SK-N-SH (cell line): Measurements from ENCODE around the gene GREM2. TPM values are rescaled to one million over a fixed set of nuclear protein-coding genes. Genes with fewer than 3 reads are reported as not detected.

ENCODE experiments used
- CTCF ChIA-PET: fragments of 300-600, 350-600 bp; formaldehyde crosslinking; extraction: SDS; loops from one replicate; lab custom pipeline; 2021; lab: Yijun Ruan, JAX
- POLR2A ChIA-PET: fragments of 350-600 bp; sonication (Branson Sonifier 250); formaldehyde crosslinking; extraction: SDS; loops from one replicate; lab custom pipeline; 2020; ENCODE audit warnings: antibody characterized with exemption, inconsistent platforms; lab: Yijun Ruan, JAX
- DNase-seq: peaks from one replicate; pipeline ENCODE4 v3.0.0; 2012
- H2AFZ ChIP-seq: fragments of 200-600 bp; sonication (generic); 2 replicates; pipeline ENCODE4 v1.8.1; 2016; ENCODE audit warnings: antibody characterized with exemption, mild to moderate bottlenecking, low read depth
- H3F3A ChIP-seq: fragments of 200-600 bp; sonication (generic); replicated peaks from 2 replicates; pipeline ENCODE3; 2016; ENCODE audit warnings: antibody characterized with exemption, mild to moderate bottlenecking; ENCODE audit not compliant: insufficient read depth
- H3K27ac ChIP-seq, 2 experiments: fragments of 200-500 bp in 1 of 2; fragments of 200-600 bp in 1 of 2; sonication (Bioruptor generic) in 1 of 2; sonication (generic), shearing (Covaris generic) in 1 of 2; 2 replicates each; pipeline versions ENCODE4 v1.5.1 to v1.6.1; 2014 to 2016; ENCODE audit warnings: low read depth in 2 of 2, inconsistent platforms in 1 of 2, low read length in 1 of 2, mild to moderate bottlenecking in 1 of 2, mixed read lengths in 1 of 2
- H3K27me3 ChIP-seq: fragments of 200-600 bp; sonication (generic), shearing (Covaris generic); 2 replicates; pipeline ENCODE4 v1.6.1; 2016; ENCODE audit warnings: mixed run types; ENCODE audit not compliant: insufficient read depth
- H3K36me3 ChIP-seq, 2 experiments: fragments of 200-500 bp in 1 of 2; fragments of 200-600 bp in 1 of 2; sonication (Bioruptor generic) in 1 of 2; sonication (generic) in 1 of 2; replicated peaks in 1 of 2; 2 replicates each; pipeline versions ENCODE3 to v1.5.1; 2014 to 2016; ENCODE audit warnings: low read length in 1 of 2, mild to moderate bottlenecking in 1 of 2; ENCODE audit not compliant: insufficient read depth in 2 of 2, control insufficient read depth in 1 of 2
- H3K4me1 ChIP-seq, 2 experiments: fragments of 200-500 bp in 1 of 2; fragments of 200-600 bp in 1 of 2; sonication (Bioruptor generic) in 1 of 2; sonication (generic), shearing (Covaris generic) in 1 of 2; 2 replicates each; pipeline versions ENCODE4 v1.5.1 to v1.6.1; 2014 to 2016; ENCODE audit warnings: low read depth in 1 of 2, low read length in 1 of 2, mixed run types in 1 of 2; ENCODE audit not compliant: insufficient read depth in 2 of 2, control insufficient read depth in 1 of 2
- H3K4me2 ChIP-seq: fragments of 200-600 bp; sonication (generic), shearing (Covaris generic); 2 replicates; pipeline ENCODE4 v1.6.1; 2017; ENCODE audit warnings: mixed run types
- H3K4me3 ChIP-seq, 2 experiments: fragments of 200-500 bp in 1 of 2; fragments of 200-600 bp in 1 of 2; sonication (Bioruptor generic) in 1 of 2; sonication (generic), shearing (Covaris generic) in 1 of 2; 2 replicates each; pipeline versions ENCODE4 v1.5.1 to v1.8.1; 2014 to 2016; ENCODE audit warnings: low read depth in 2 of 2, inconsistent platforms in 1 of 2, low read length in 1 of 2, mild to moderate bottlenecking in 1 of 2, mixed read lengths in 1 of 2, moderate library complexity in 1 of 2
- H3K79me2 ChIP-seq: fragments of 200-600 bp; sonication (generic); 2 replicates; pipeline ENCODE4 v1.8.1; 2017; ENCODE audit warnings: mild to moderate bottlenecking; ENCODE audit not compliant: insufficient read depth
- H3K9ac ChIP-seq: fragments of 200-600 bp; sonication (generic); 2 replicates; pipeline ENCODE4 v1.6.1; 2017; ENCODE audit warnings: mixed run types
- H3K9me2 ChIP-seq: fragments of 200-600 bp; sonication (generic); 2 replicates; pipeline ENCODE4 v1.6.1; 2017; ENCODE audit warnings: mixed run types
- H3K9me3 ChIP-seq: fragments of 200-600 bp; sonication (generic); 2 replicates; pipeline ENCODE4 v1.6.1; 2017; ENCODE audit warnings: mixed run types, mild to moderate bottlenecking, moderate library complexity
- H4K20me1 ChIP-seq: fragments of 200-600 bp; sonication (generic); 2 replicates; pipeline ENCODE4 v1.6.1; 2017; ENCODE audit warnings: mild to moderate bottlenecking, mixed run types; ENCODE audit not compliant: insufficient read depth
- EP300 ChIP-seq, 2 experiments: IDR thresholded peaks; 2 replicates each; pipeline versions ENCODE4 v1.4.0 to v1.6.1; 2012; ENCODE audit warnings: borderline replicate concordance in 1 of 2, low read depth in 1 of 2, low read length in 1 of 2
- FOXJ3 ChIP-seq: sonication (generic); formaldehyde crosslinking; IDR thresholded peaks from 2 replicates; pipeline ENCODE4 v1.5.1; 2020; ENCODE audit warnings: mild to moderate bottlenecking, missing genetic modification reagents
- GATA2 ChIP-seq: sonication (generic); formaldehyde crosslinking; IDR thresholded peaks from 2 replicates; pipeline ENCODE4 v1.5.0; 2020; ENCODE audit warnings: mild to moderate bottlenecking, missing genetic modification reagents
- IRF3 ChIP-seq: fragments of 150-350 bp; IDR thresholded peaks from 2 replicates; pipeline ENCODE4 v1.6.1; 2016; ENCODE audit warnings: mild to moderate bottlenecking, low read depth, low read length
- MAX ChIP-seq: IDR thresholded peaks from 2 replicates; pipeline ENCODE4 v1.4.0; 2012; ENCODE audit warnings: low read depth
- MEF2A ChIP-seq: IDR thresholded peaks from 2 replicates; pipeline ENCODE4 v1.4.0; 2012; ENCODE audit warnings: low read depth, borderline replicate concordance
- MXI1 ChIP-seq: IDR thresholded peaks from 2 replicates; pipeline ENCODE4 v1.6.1; 2012; ENCODE audit warnings: mild to moderate bottlenecking, low read depth, low read length, improper control_type of control experiment
- NRF1 ChIP-seq: IDR thresholded peaks from 2 replicates; pipeline ENCODE4 v1.6.1; 2012; ENCODE audit warnings: low read depth, mild to moderate bottlenecking, low read length
- POLR2AphosphoS5 ChIP-seq: IDR thresholded peaks from 2 replicates; pipeline ENCODE4 v1.6.1; 2012; ENCODE audit warnings: low read depth, low read length
- RXRA ChIP-seq: IDR thresholded peaks from 2 replicates; pipeline ENCODE4 v1.4.0; 2012; ENCODE audit warnings: low read depth, mild to moderate bottlenecking, borderline replicate concordance
- SIN3A ChIP-seq: IDR thresholded peaks from 2 replicates; pipeline ENCODE4 v1.6.1; 2012; ENCODE audit warnings: low read depth, mild to moderate bottlenecking, low read length, moderate library complexity, borderline replicate concordance
- SMC3 ChIP-seq: IDR thresholded peaks from 2 replicates; pipeline ENCODE4 v1.6.1; 2012; ENCODE audit warnings: low read depth, low read length, improper control_type of control experiment
- TAF1 ChIP-seq: IDR thresholded peaks from 2 replicates; pipeline ENCODE4 v1.6.1; 2012; ENCODE audit warnings: low read depth, mild to moderate bottlenecking, low read length, moderate library complexity, borderline replicate concordance
- TCF12 ChIP-seq: IDR thresholded peaks from 2 replicates; pipeline ENCODE4 v1.4.0; 2012
- USF2 ChIP-seq: fragments of 150-350 bp; IDR thresholded peaks from 2 replicates; pipeline ENCODE4 v1.6.1; 2017; ENCODE audit warnings: antibody characterized with exemption, low read length, low read depth, borderline replicate concordance
- YY1 ChIP-seq: IDR thresholded peaks from 2 replicates; pipeline ENCODE4 v1.4.0; 2012; ENCODE audit warnings: low read depth, mild to moderate bottlenecking
- WGBS: methylation state at CpG from one replicate; pipeline ENCODE4 v1.1.6; 2017; ENCODE audit warnings: low lambda C conversion rate; 5-methylcytosine and 5-hydroxymethylcytosine counted together
- polyA plus RNA-seq, 3 experiments: library from polyadenylated mRNA; depleted of rRNA; stranded (reverse); fragments of >200 nt; gene quantifications; 2 replicates each; pipeline ENCODE4 v1.2.3, GENCODE V29; 2012
- TF ChIP-seq, protein P1 (sequence below): IDR thresholded peaks from 2 replicates; pipeline ENCODE4; 2012
- TF ChIP-seq, protein P2 (sequence below): IDR thresholded peaks from 2 replicates; pipeline ENCODE4 v1.6.1; 2012; ENCODE audit warnings: mild to moderate bottlenecking, low read depth, low read length, moderate library complexity

Gene GREM2
- polyA plus RNA-seq, 1 of the 3 experiments (the other 2 are of a cell fraction), result 0.94 TPM

- TF ChIP-seq IRF3 (no peak), EP300 (IDR thresholded peaks at IDR 0.05; ENCODE audit: borderline replicate concordance in 1 of 2, low read depth in 1 of 2, low read length in 1 of 2) (peak in 1 of 2 experiments; percentile 53; a peak in 2 of 4 replicates), MEF2A (0 out of 2 replicates have a peak, but pooled peaks have one; percentile 35), TAF1 (no peak), FOXJ3 (no peak), POLR2AphosphoS5 (no peak), YY1 (no peak), SIN3A (0 out of 2 replicates have a peak, but pooled peaks have one; percentile 10)
- TF ChIP-seq, protein P1, sequence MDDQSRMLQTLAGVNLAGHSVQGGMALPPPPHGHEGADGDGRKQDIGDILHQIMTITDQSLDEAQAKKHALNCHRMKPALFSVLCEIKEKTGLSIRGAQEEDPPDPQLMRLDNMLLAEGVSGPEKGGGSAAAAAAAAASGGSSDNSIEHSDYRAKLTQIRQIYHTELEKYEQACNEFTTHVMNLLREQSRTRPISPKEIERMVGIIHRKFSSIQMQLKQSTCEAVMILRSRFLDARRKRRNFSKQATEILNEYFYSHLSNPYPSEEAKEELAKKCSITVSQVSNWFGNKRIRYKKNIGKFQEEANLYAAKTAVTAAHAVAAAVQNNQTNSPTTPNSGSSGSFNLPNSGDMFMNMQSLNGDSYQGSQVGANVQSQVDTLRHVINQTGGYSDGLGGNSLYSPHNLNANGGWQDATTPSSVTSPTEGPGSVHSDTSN, result peak; percentile 57; the same call in 1 of the 2 replicates
Observed at GRCh38 chr1:240555524-240555923, 56.4 kb downstream of the GREM2 start (continued).

DNA sequence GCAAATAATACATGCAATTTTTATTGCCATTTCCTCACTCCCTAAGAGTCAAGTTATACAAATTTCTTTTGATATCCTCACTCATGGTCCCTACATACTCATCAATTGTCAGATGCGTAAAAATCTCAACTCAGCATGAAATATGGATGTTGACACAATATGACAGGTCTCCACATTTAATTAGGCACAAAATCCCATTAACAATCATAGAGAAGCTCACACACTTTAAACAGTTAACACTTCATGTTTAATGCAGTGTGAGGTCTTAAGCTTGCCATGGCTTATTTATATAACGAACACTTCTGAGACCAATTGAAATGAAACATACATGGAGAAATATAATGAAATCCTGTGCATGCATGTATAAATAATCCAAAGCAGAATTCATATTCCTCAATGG lies 58.6 kb downstream of the GREM2 start:
- no peak for TF ChIP-seq TCF12
- no peak for TF ChIP-seq GATA2 (CRISPR knock-in tag)
- TF ChIP-seq TAF1, result no peak
- TF ChIP-seq SIN3A, result no peak
- no peak for TF ChIP-seq FOXJ3
- TF ChIP-seq, protein P2, sequence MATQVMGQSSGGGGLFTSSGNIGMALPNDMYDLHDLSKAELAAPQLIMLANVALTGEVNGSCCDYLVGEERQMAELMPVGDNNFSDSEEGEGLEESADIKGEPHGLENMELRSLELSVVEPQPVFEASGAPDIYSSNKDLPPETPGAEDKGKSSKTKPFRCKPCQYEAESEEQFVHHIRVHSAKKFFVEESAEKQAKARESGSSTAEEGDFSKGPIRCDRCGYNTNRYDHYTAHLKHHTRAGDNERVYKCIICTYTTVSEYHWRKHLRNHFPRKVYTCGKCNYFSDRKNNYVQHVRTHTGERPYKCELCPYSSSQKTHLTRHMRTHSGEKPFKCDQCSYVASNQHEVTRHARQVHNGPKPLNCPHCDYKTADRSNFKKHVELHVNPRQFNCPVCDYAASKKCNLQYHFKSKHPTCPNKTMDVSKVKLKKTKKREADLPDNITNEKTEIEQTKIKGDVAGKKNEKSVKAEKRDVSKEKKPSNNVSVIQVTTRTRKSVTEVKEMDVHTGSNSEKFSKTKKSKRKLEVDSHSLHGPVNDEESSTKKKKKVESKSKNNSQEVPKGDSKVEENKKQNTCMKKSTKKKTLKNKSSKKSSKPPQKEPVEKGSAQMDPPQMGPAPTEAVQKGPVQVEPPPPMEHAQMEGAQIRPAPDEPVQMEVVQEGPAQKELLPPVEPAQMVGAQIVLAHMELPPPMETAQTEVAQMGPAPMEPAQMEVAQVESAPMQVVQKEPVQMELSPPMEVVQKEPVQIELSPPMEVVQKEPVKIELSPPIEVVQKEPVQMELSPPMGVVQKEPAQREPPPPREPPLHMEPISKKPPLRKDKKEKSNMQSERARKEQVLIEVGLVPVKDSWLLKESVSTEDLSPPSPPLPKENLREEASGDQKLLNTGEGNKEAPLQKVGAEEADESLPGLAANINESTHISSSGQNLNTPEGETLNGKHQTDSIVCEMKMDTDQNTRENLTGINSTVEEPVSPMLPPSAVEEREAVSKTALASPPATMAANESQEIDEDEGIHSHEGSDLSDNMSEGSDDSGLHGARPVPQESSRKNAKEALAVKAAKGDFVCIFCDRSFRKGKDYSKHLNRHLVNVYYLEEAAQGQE, result no peak
- TF ChIP-seq YY1, result no peak
- TF ChIP-seq MAX, result no peak
- TF ChIP-seq RXRA, result no peak
- no peak for TF ChIP-seq NRF1
- TF ChIP-seq MXI1, result no peak
- TF ChIP-seq MEF2A, result no peak
- no peak for TF ChIP-seq SMC3
- TF ChIP-seq USF2, result no peak
- ChIA-PET CTCF (interaction anchor here (1.2 kb wide), 1 partner anchor 18 kb away, joined by 4 read pairs; no protein-coding TSS in a partner anchor), POLR2A (no interaction called here)
- no peaks in the 10 kb centered on the region for H3K9me2 ChIP-seq
- no peak overlapping the region for H3K9ac ChIP-seq
- no peaks in the 10 kb centered on the region for H4K20me1 ChIP-seq
- peaks cover 0 to 5% of the 10 kb centered on the region in 2 experiments; a peak in 2 of 4 replicates for H3K4me1 ChIP-seq
- WGBS, result 98% methylated on average over 2 of the region's 2 CpGs
- no peak overlapping the region for H3K27ac ChIP-seq
- H3F3A ChIP-seq, result peaks cover 4% of the 10 kb centered on the region
- H3K4me2 ChIP-seq, result no peak overlapping the region
- DNase-seq, result no peak
- H3K9me3 ChIP-seq, result no peaks in the 10 kb centered on the region
- H3K36me3 ChIP-seq, result no peaks in the 10 kb centered on the region
- no peak overlapping the region for H2AFZ ChIP-seq
- no peaks in the 10 kb centered on the region for H3K79me2 ChIP-seq
- H3K27me3 ChIP-seq, result no peaks in the 10 kb centered on the region
- H3K4me3 ChIP-seq, result no peak overlapping the region
